CD8-positive, alpha-beta memory T cell (primary cell): ENCODE measurements around the gene TRIM34. TPM values are rescaled to one million over a fixed set of nuclear protein-coding genes. Genes with fewer than 3 reads are reported as not detected.
"Not testable (repeated sequence)": the region's sequence is repeated elsewhere in the genome, so short reads cannot be mapped to it uniquely, and the experiment has no call there.

Experiments
- CTCF ChIA-PET: fragments of 350-600 bp; sonication (Branson Sonifier 250); formaldehyde crosslinking; loops from one replicate; lab custom pipeline; 2021; ENCODE audit warnings: antibody characterized with exemption; lab: Charles Lee
- POLR2A ChIA-PET: fragments of 350-600 bp; sonication (Branson Sonifier 250); formaldehyde crosslinking; loops from one replicate; lab custom pipeline; 2021; ENCODE audit warnings: antibody characterized with exemption; lab: Charles Lee
- DNase-seq, 5 donors: peaks; one replicate each; pipeline versions ENCODE4 v3.0.0 to v3.0.0-alpha.2; 2020 to 2022; ENCODE audit warnings: mixed read lengths in 1 of 5
- H3K27ac ChIP-seq: one replicate; pipeline ENCODE4 v1.7.0; 2013; ENCODE audit warnings: low read depth, mild to moderate bottlenecking, low read length, moderate library complexity
- H3K27me3 ChIP-seq: 2 replicates; pipeline ENCODE4 v1.7.0; 2013; ENCODE audit warnings: low read length, mild to moderate bottlenecking; ENCODE audit not compliant: insufficient read depth, poor library complexity, severe bottlenecking
- H3K36me3 ChIP-seq: 2 replicates; pipeline ENCODE4 v1.7.0; 2013; ENCODE audit warnings: mild to moderate bottlenecking, low read length, moderate library complexity; ENCODE audit not compliant: insufficient read depth
- H3K4me1 ChIP-seq: 2 replicates; pipeline ENCODE4 v1.7.0; 2013; ENCODE audit warnings: mild to moderate bottlenecking, low read length, moderate library complexity; ENCODE audit not compliant: insufficient read depth
- H3K4me3 ChIP-seq: 2 replicates; pipeline ENCODE4 v1.7.0; 2013; ENCODE audit warnings: mild to moderate bottlenecking, low read length
- H3K9me3 ChIP-seq: 2 replicates; pipeline ENCODE4 v1.7.0; 2013; ENCODE audit warnings: mild to moderate bottlenecking, low read length
- H3K27ac Mint-ChIP-seq, 8 donors: one replicate each; pipeline ENCODE4 v1.8.0; 2020 to 2021; ENCODE audit warnings: mixed read lengths in 8 of 8, mild to moderate bottlenecking in 6 of 8, inconsistent platforms in 3 of 8, moderate library complexity in 3 of 8
- H3K27me3 Mint-ChIP-seq, 2 donors: one replicate each; pipeline ENCODE4 v1.8.0; 2020 to 2021; ENCODE audit warnings: mixed read lengths in 2 of 2, mild to moderate bottlenecking in 1 of 2, moderate library complexity in 1 of 2
- H3K36me3 Mint-ChIP-seq, 3 donors: one replicate each; pipeline ENCODE4 v1.8.0; 2020 to 2021; ENCODE audit warnings: mixed read lengths in 3 of 3, inconsistent platforms in 1 of 3, mild to moderate bottlenecking in 1 of 3
- H3K4me1 Mint-ChIP-seq, 3 donors: one replicate each; pipeline ENCODE4 v1.8.0; 2020 to 2021; ENCODE audit warnings: mixed read lengths in 3 of 3, inconsistent platforms in 1 of 3, mild to moderate bottlenecking in 1 of 3
- H3K4me3 Mint-ChIP-seq, 7 donors: one replicate each; pipeline ENCODE4 v1.8.0; 2020 to 2021; ENCODE audit warnings: mixed read lengths in 7 of 7, mild to moderate bottlenecking in 6 of 7, moderate library complexity in 4 of 7, inconsistent platforms in 2 of 7
- H3K9me3 Mint-ChIP-seq, 5 donors: one replicate each; pipeline ENCODE4 v1.8.0; 2020 to 2022; ENCODE audit warnings: mixed read lengths in 5 of 5, mild to moderate bottlenecking in 3 of 5, moderate library complexity in 2 of 5, inconsistent platforms in 1 of 5
- polyA plus RNA-seq: library from polyadenylated mRNA; unstranded; fragments of 300-500 nt; fragmentation: Illumina TruSeq; gene quantifications from one replicate; pipeline ENCODE4 v1.2.3, GENCODE V29; 2021
- total RNA-seq, 2 experiments: library from RNA; stranded (reverse); gene quantifications; one replicate each; pipeline ENCODE4 v1.2.3, GENCODE V29; 2021

The TRIM34 gene
- total and polyA plus RNA-seq, 3 experiments from 2014 or later: 3.1 to 13.5 (median 4.1) TPM

GRCh38 chr11:5679811-5680210 lies 55.0 kb downstream of the TRIM34 start:
- Mint-ChIP-seq H3K9me3 (peaks cover 0 to 1% (median 0%) of the 10 kb centered on the region in 5 donors), H3K36me3 (peaks cover 20 to 55% (median 21%) of the 10 kb centered on the region in 3 donors), H3K4me1 (peaks cover 36 to 54% (median 54%) of the 10 kb centered on the region in 3 donors), H3K27ac (peak overlapping the region in 3 of 8 donors; percentile 12 to 40 (median 19)), H3K27me3 (no peaks in the 10 kb centered on the region), H3K4me3 (no peak overlapping the region)
- Histone ChIP-seq H3K36me3 (peaks cover 26% of the 10 kb centered on the region), H3K4me3 (no peak overlapping the region), H3K27me3 (no peaks in the 10 kb centered on the region), H3K9me3 (no peaks in the 10 kb centered on the region), H3K4me1 (peaks cover 6% of the 10 kb centered on the region), H3K27ac (no peak overlapping the region)
- DNase-seq: no peak
- POLR2A ChIA-PET: interaction anchor here (1.0 kb wide), 1 partner anchor 8 kb away, joined by 3 read pairs; no protein-coding TSS in a partner anchor
- CTCF ChIA-PET: no interaction called here

DNA sequence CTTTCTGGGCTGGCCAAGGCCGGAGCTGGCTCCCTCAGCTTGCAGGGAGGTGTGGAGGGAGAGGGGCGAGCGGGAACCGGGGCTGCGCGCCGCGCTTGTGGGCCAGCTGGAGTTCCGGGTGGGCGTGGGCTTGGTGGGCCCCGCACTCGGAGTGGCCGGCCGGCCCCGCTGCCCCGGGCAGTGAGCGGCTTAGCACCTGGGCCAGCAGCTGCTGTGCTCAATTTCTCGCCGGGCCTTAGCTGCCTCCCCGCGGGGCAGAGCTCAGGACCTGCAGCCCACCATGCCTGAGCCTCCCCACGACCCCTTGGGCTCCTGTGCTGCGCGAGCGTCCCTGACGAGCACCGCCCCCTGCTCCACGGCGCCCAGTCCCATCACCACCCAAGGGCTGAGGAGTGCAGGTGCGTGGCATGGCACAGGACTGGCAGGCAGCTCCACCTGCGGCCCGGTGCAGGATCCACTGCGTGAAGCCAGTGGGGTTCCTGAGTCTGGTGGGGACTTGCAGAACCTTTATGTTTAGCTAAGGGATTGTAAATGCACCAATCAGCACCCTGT lies 58.2 kb downstream of the TRIM34 start:
- CTCF ChIA-PET: interaction anchor here (0.8 to 5.3 kb wide), 5 partner anchors 18 to 82 kb away, joined by 3 to 23 read pairs (median 10); partner anchors contain the start of gene TRIM34
- H3K27ac ChIP-seq, H3K4me3 ChIP-seq, H3K27me3 Mint-ChIP-seq, H3K27me3 ChIP-seq, POLR2A ChIA-PET, H3K9me3 ChIP-seq, H3K4me1 ChIP-seq, DNase-seq, H3K9me3 Mint-ChIP-seq: not testable (repeated sequence)
- H3K36me3 Mint-ChIP-seq: peaks cover 16 to 43% (median 16%) of the 10 kb centered on the region in 3 donors
- H3K36me3 ChIP-seq: peaks cover 23% of the 10 kb centered on the region
- peak overlapping the region in 5 of 7 donors; percentile 89 to 97 (median 91) for H3K4me3 Mint-ChIP-seq
- peaks cover 51 to 69% (median 69%) of the 10 kb centered on the region in 3 donors for H3K4me1 Mint-ChIP-seq
- H3K27ac Mint-ChIP-seq: peak overlapping the region in 2 of 8 donors; percentile 94 to 99

DNA sequence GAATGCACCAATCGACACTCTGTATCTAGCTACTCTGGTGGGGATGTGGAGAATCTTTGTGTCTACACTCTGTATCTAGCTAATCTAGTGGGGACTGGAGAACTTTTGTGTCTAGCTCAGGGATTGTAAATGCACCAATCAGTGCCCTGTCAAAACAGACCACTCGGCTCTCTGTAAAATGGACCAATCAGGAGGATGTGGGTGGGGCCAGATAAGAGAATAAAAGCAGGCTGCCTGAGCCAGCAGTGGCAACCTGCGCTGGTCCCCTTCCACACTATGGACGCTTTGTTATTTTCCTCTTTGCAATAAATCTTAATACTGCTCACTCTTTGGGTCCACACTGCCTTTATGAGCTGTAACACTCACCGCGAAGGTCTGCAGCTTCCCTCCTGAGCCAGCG lies 58.8 kb downstream of the TRIM34 start:
- H3K27ac Mint-ChIP-seq: peak overlapping the region; percentile 88 to 100 (median 97)
- H3K36me3 Mint-ChIP-seq: peaks cover 10 to 37% (median 10%) of the 10 kb centered on the region in 3 donors
- peak overlapping the region; percentile 72 for H3K4me3 ChIP-seq
- H3K27ac ChIP-seq, H3K9me3 ChIP-seq, H3K27me3 ChIP-seq, H3K9me3 Mint-ChIP-seq, H3K27me3 Mint-ChIP-seq, POLR2A ChIA-PET: not testable (repeated sequence)
- H3K36me3 ChIP-seq: peaks cover 16% of the 10 kb centered on the region
- CTCF ChIA-PET: interaction anchor here (1.4 to 5.3 kb wide), 6 partner anchors 17 to 82 kb away, joined by 3 to 23 read pairs (median 8); no protein-coding TSS in a partner anchor
- peaks cover 52 to 74% (median 73%) of the 10 kb centered on the region in 3 donors for H3K4me1 Mint-ChIP-seq
- H3K4me3 Mint-ChIP-seq: peak overlapping the region; percentile 89 to 98 (median 93)
- DNase-seq: peak in 3 of 5 donors; percentile 27 to 37 (median 31)
- H3K4me1 ChIP-seq: peaks cover 15% of the 10 kb centered on the region

DNA sequence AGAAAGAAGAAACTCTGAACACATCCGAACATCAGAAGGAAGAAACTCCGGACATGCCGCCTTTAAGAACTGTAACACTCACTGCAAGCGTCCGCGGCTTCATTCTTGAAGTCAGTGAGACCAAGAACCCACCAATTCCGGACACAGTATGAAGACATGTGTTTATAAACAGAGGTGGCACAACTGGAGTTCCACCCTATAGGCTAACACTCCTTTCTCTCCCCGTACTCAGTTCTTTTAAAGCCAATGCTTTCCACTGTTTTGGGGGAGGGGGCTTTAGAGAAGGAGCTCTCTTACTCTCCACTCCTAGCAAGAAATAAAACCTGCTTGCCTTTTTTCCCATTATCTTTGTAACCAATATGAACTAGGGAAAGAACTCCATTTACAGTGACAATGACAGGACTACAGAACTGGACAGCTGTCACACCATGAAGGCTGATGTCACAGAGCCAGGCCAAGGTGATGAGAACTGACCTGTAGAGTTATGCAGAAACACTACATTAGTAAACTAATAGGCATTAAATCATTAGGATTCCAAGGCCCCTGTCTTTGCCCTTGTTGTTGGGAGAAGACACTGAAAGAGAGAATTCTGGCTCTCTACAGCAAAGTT lies 59.3 kb downstream of the TRIM34 start:
- ChIA-PET POLR2A (interaction anchor here (0.6 to 1.7 kb wide), 2 partner anchors 17 to 30 kb away, joined by 3 to 6 read pairs; no protein-coding TSS in a partner anchor), CTCF (interaction anchor here (0.6 to 5.3 kb wide), 13 partner anchors 14 to 127 kb away, joined by 3 to 23 read pairs (median 5); no protein-coding TSS in a partner anchor)
- H3K4me1 Mint-ChIP-seq: peaks cover 56 to 74% (median 73%) of the 10 kb centered on the region in 3 donors
- no peak for DNase-seq
- Histone ChIP-seq H3K4me3 (peak overlapping the region; percentile 72), H3K9me3 (no peaks in the 10 kb centered on the region), H3K36me3 (peaks cover 11% of the 10 kb centered on the region), H3K27ac (peak overlapping the region; percentile 67), H3K27me3 (no peaks in the 10 kb centered on the region), H3K4me1 (peaks cover 21% of the 10 kb centered on the region)
- H3K36me3 Mint-ChIP-seq: peaks cover 6 to 32% (median 9%) of the 10 kb centered on the region in 3 donors
- no peaks in the 10 kb centered on the region for H3K9me3 Mint-ChIP-seq
- H3K27me3 Mint-ChIP-seq: no peaks in the 10 kb centered on the region
- H3K27ac Mint-ChIP-seq: peak overlapping the region; percentile 88 to 100 (median 97)
- peak overlapping the region; percentile 89 to 98 (median 93) for H3K4me3 Mint-ChIP-seq

DNA sequence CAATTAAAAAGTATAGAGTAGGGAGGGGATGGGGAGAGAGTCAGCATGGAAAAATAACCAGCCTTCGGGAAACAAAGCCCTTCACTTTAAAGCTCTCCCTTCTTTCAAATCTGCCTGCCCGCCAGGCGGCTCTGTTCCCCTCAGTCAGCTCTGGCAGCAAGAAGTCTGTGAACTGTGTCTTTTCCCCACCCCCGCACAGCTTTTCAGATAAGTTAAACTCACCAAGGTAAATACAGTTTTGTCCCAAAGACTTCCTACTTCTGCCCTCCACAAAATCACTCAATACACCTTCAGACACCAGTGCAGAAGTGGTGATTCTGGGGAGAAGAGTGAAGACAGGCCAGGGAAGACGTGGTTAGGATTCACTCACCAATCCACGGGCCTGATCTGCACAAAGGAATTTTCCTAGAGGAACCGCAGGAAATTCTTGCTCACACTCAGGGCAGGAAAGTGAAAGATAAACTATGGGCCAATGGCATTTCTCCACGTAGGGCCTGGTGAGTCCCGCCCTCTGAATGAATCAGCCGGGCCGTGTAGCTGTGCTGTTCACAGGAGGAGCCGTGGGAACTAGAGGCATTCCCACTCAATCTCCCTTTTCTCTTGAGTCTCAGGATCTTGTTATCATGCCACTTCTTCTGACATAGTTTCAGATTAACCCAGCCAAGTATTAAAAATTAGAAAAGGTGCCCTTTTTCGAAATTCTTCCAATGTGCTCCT lies 60.0 kb downstream of the TRIM34 start, which contains the start of gene TRIM5:
TRIM5 (minus strand) TSS at position 429 of the 717 bp plus-strand sequence. CDS start 4,897 bp downstream, outside the sequence.
- Mint-ChIP-seq H3K4me1 (peaks cover 56 to 74% (median 73%) of the 10 kb centered on the region in 3 donors), H3K27me3 (no peaks in the 10 kb centered on the region), H3K36me3 (peaks cover 0 to 28% (median 4%) of the 10 kb centered on the region in 3 donors), H3K9me3 (no peaks in the 10 kb centered on the region), H3K27ac (peak within 1 kb of the TSS; percentile 88 to 100 (median 97)), H3K4me3 (peak within 1 kb of the TSS; percentile 89 to 98 (median 93))
- DNase-seq: peak; percentile 65 to 86 (median 80)
- Histone ChIP-seq H3K27ac (peak within 1 kb of the TSS; percentile 67), H3K9me3 (no peaks in the 10 kb centered on the region), H3K4me3 (peak within 1 kb of the TSS; percentile 72), H3K4me1 (peaks cover 24% of the 10 kb centered on the region), H3K27me3 (no peaks in the 10 kb centered on the region), H3K36me3 (peaks cover 7% of the 10 kb centered on the region)
- ChIA-PET POLR2A (interaction anchor here (0.6 to 1.7 kb wide), 3 partner anchors 9 to 29 kb away, joined by 3 to 6 read pairs (median 6); no protein-coding TSS in a partner anchor), CTCF (interaction anchor here (0.6 to 5.3 kb wide), 13 partner anchors 10 to 126 kb away, joined by 3 to 23 read pairs (median 4); no protein-coding TSS in a partner anchor)

- POLR2A ChIA-PET: no interaction called here
- Mint-ChIP-seq H3K36me3 (peaks cover 0 to 26% (median 0%) of the 10 kb centered on the region in 3 donors), H3K4me1 (peaks cover 50 to 59% (median 57%) of the 10 kb centered on the region in 3 donors), H3K27ac (peak overlapping the region in 1 of 8 donors; percentile 84), H3K27me3 (no peaks in the 10 kb centered on the region), H3K9me3 (peaks cover 0 to 1% (median 0%) of the 10 kb centered on the region in 5 donors), H3K4me3 (no peak overlapping the region)
- no peaks in the 10 kb centered on the region for H3K36me3 ChIP-seq
- no peak overlapping the region for H3K27ac ChIP-seq
- no peak for DNase-seq
- H3K9me3 ChIP-seq: no peaks in the 10 kb centered on the region
- peaks cover 24% of the 10 kb centered on the region for H3K4me1 ChIP-seq
- CTCF ChIA-PET: interaction anchor here (5.3 kb wide), 1 partner anchor 26 kb away, joined by 23 read pairs; no protein-coding TSS in a partner anchor
- H3K4me3 ChIP-seq: no peak overlapping the region
- H3K27me3 ChIP-seq: no peaks in the 10 kb centered on the region
These were observed 61.6 kb downstream of the TRIM34 start for GRCh38 chr11:5686426-5686825.

DNA sequence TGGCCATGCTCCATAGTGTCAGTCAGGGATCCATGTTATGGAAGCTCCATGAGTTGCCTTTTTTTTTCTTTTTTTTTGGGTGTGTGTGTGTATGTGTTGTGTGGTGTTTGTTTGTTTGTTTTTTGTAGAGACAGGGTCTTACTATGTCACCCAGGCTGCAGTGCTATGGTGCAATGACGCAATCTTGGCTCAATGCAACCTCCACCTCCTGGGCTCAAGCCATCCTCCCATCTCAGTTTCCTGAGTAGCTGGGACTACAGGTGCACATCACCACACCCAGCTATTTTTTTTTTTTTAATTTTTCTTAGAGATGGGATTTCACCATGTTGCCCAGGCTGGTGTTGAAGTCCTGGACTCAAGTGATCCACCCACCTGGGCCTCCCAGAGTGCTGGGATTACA lies 63.7 kb downstream of the TRIM34 start:
- POLR2A ChIA-PET: interaction anchor here (0.5 to 0.7 kb wide), 4 partner anchors 9 to 64 kb away, joined by 3 read pairs; partner anchors contain the start of gene TRIM34
- Mint-ChIP-seq H3K9me3 (peaks cover 0 to 1% (median 0%) of the 10 kb centered on the region in 5 donors), H3K27me3 (no peaks in the 10 kb centered on the region), H3K27ac (peak overlapping the region; percentile 91 to 98 (median 96)), H3K4me1 (peaks cover 55 to 62% (median 61%) of the 10 kb centered on the region in 3 donors), H3K36me3 (peaks cover 0 to 36% (median 2%) of the 10 kb centered on the region in 3 donors), H3K4me3 (peak overlapping the region in 6 of 7 donors; percentile 26 to 99 (median 48))
- no peaks in the 10 kb centered on the region for H3K9me3 ChIP-seq
- no peaks in the 10 kb centered on the region for H3K27me3 ChIP-seq
- CTCF ChIA-PET: no interaction called here
- H3K27ac ChIP-seq: no peak overlapping the region
- H3K36me3 ChIP-seq: no peaks in the 10 kb centered on the region
- no peak overlapping the region for H3K4me3 ChIP-seq
- H3K4me1 ChIP-seq: peaks cover 37% of the 10 kb centered on the region
- DNase-seq: no peak
